HG03565 (cell line): ENCODE results near the gene SLC27A3.
"Not testable (repeated sequence)": the region's sequence is repeated elsewhere in the genome, so short reads cannot be mapped to it uniquely, and the experiment has no call there.

Experiments used
- ATAC-seq: cut with Tn5 transposase; IDR thresholded peaks from one replicate; pipeline ENCODE4 v1.9.1; 2021; ENCODE audit warnings: mild to moderate bottlenecking, moderate library complexity; ENCODE audit not compliant: unreplicated experiment

Gene SLC27A3

GRCh38 chr1:153778824-153779519, 3.8 kb downstream of the SLC27A3 start:
- no peak for ATAC-seq

- no peak for ATAC-seq
These were observed 4.8 kb downstream of the SLC27A3 start for GRCh38 chr1:153779781-153780541.

- no peak for ATAC-seq
These were observed 5.3 kb downstream of the SLC27A3 start for GRCh38 chr1:153780551-153780950.

GRCh38 chr1:153782648-153783047, 7.4 kb downstream of the SLC27A3 start:
- ATAC-seq, result not testable (repeated sequence)

- ATAC-seq, result peak; percentile 89
These were observed 8.3 kb downstream of the SLC27A3 start for GRCh38 chr1:153783233-153784190.

GRCh38 chr1:153786038-153786790, 11.0 kb downstream of the SLC27A3 start:
- ATAC-seq, result no peak

- no peak for ATAC-seq
These were observed 14.3 kb downstream of the SLC27A3 start for GRCh38 chr1:153789478-153790034.

- no peak for ATAC-seq
These were observed 15.2 kb downstream of the SLC27A3 start for GRCh38 chr1:153790313-153790965.

- ATAC-seq, result peak; percentile 86
These were observed 15.9 kb downstream of the SLC27A3 start for GRCh38 chr1:153790966-153791647.

- ATAC-seq, result no peak
These were observed 16.5 kb downstream of the SLC27A3 start for GRCh38 chr1:153791648-153792253.

GRCh38 chr1:153792631-153793041, 17.4 kb downstream of the SLC27A3 start:
- no peak for ATAC-seq

GRCh38 chr1:153793261-153793972, 18.2 kb downstream of the SLC27A3 start:
- no peak for ATAC-seq

GRCh38 chr1:153793973-153794615, 18.9 kb downstream of the SLC27A3 start:
- ATAC-seq, result no peak

- no peak for ATAC-seq
These were observed 19.6 kb downstream of the SLC27A3 start for GRCh38 chr1:153794624-153795329.

- no peak for ATAC-seq
These were observed 20.2 kb downstream of the SLC27A3 start for GRCh38 chr1:153795330-153795837.

GRCh38 chr1:153795934-153796785, 21.0 kb downstream of the SLC27A3 start:
- no peak for ATAC-seq
